ENCODE data around the gene MYO3B.

Gene MYO3B

DNA sequence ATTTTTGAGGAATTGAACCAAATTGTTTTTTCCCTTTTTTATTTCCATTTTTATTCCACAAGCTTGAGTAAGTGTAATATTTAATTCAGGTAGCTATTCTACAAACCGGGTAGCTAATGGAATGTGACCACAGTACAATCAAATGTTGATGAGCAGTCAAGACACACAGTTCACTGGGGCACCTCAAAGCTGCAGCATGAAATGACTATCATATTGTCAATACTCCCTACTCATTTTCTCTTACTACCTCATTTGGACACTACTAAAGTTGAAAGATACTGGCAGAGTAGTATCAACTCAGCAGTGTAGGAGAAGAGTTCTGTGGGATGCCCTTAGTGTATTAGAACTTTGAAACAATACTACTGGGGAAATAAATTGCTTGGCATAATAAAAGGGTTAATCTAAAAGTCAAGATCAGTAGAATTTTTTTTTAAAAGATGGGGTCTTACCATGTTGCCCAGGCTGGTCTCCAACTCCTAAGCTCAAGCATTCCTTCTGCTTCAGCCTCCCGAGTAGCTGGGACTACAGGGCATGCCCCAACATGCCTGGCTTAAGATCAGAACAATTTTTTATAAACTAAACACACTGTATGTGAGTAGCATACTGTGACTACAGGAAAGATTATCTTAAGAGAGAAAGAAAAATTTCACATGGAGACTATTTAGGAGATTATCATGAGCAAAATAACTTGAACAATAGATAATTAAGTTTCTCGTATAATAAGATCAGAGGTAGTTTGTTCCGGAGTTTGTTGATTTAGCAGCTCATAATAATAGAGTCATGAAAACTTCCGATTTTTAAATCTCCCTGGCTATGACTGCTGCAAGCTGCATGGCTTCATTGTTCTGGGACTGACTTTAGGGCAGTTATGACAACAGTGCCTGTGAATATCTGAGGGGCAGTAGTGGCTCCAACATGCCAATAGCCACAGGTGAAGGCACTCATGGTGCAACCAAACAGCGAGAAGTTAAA lies 43.7 kb downstream of the MYO3B start:
- TF ChIP-seq, protein P1, sequence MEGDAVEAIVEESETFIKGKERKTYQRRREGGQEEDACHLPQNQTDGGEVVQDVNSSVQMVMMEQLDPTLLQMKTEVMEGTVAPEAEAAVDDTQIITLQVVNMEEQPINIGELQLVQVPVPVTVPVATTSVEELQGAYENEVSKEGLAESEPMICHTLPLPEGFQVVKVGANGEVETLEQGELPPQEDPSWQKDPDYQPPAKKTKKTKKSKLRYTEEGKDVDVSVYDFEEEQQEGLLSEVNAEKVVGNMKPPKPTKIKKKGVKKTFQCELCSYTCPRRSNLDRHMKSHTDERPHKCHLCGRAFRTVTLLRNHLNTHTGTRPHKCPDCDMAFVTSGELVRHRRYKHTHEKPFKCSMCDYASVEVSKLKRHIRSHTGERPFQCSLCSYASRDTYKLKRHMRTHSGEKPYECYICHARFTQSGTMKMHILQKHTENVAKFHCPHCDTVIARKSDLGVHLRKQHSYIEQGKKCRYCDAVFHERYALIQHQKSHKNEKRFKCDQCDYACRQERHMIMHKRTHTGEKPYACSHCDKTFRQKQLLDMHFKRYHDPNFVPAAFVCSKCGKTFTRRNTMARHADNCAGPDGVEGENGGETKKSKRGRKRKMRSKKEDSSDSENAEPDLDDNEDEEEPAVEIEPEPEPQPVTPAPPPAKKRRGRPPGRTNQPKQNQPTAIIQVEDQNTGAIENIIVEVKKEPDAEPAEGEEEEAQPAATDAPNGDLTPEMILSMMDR (conservative IDR thresholded peaks at IDR 0.05; ENCODE audit: low read depth, low read length) = no peak

DNA sequence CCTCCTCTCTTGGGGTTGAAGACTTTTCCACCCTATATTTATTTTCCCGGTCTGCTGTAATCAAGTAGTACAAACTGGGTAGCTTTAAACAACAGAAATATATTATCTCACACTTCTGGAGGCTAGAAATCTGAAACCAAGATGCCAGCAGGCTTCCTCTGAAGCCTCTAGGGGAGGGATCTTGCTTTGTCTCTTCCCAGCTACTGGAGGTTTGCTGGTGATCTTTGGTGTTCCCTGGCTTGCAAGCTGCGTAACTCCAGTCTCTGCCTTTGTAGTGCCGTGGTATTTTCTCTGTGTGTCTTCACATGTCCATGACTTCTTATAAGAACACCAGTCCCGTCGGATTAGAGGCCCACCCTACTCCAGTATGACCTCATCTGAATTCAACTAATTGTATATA lies 44.4 kb downstream of the MYO3B start:
- TF ChIP-seq, protein P1 (conservative IDR thresholded peaks at IDR 0.05; ENCODE audit: low read depth, low read length) = no peak
- no peak overlapping the region for H3K4me3 ChIP-seq (ENCODE audit: low read length)
- no peak for DNase-seq (ENCODE audit: low read depth)

More for the DNA sequence above, 43.7 kb downstream of the MYO3B start:
- no peak overlapping the region for H3K4me3 ChIP-seq (ENCODE audit: low read length)
- no peak for DNase-seq (ENCODE audit: low read depth)

DNA sequence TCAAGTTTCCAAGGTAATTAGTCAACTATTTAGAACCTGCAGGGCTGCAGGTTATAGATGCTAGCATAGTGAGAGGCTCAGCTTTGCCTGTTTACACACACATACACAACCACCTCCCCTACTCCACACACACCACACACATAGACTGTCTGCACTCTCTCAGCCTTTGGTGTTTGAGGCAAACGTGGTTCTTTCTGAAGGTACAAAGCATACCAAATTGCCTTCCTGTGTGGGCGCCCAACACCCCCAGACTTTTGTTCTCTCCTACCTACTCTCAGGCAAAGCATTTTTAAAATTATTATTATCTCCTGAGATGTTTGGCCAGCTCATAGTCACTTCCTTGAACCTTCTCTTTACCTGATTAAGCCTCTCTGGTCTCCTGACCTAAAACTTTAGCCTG lies 44.9 kb downstream of the MYO3B start:
- DNase-seq (ENCODE audit: low read depth) = no peak
- TF ChIP-seq, protein P1 (conservative IDR thresholded peaks at IDR 0.05; ENCODE audit: low read depth, low read length) = no peak
- H3K4me3 ChIP-seq (ENCODE audit: low read length) = no peak overlapping the region

DNA sequence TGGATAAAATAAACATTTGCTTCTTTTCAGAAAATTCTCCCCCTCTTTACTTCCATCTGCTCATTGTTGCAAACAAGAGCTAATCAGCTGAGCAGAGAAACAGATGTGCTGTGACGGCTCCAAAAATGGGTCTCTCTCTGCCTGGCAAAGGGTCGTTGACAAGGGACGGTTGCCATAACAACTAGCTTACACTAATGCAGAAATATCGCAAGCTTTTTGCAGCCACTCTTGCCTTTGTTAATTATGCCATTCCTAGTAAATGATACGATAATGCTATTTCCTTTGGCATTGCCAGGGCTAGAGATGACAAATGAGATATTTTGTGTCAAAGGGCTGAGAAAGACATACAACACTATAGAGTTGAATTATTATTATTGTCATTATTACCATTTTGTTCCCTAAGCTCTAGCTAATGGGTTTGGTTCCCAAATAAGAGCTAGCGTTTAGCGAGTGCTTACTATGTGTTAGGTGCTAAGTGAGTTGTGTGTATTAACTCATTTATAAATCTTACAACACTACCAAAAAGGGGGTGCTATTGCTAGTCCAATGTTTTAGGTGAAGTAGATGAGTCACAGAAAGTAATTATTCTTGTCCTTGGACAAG lies 46.8 kb downstream of the MYO3B start:
- TF ChIP-seq, protein P1 (conservative IDR thresholded peaks at IDR 0.05; ENCODE audit: low read depth, low read length) = no peak
- no peak for DNase-seq (ENCODE audit: low read depth)
- no peak overlapping the region for H3K4me3 ChIP-seq (ENCODE audit: low read length)

DNA sequence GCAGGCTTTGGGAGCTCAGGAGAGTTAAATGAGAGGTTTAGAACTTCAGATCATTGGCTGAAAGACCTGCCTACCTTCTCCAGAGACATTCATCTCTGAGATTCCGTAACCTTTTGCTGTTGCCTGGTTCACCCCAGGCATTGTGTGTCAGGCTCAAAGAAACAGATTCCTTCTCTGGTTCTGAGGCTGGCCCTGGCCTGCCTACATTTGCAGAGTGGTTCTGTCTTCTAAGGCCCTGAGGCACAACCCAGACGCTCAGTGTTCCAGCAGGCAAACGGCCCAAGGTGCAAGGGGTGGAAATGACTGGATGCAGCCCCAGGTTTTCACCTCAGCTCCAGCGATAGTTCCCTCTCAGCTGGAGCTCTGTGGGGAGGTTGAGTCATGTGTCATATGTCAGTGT lies 48.3 kb downstream of the MYO3B start:
- TF ChIP-seq, protein P1 (conservative IDR thresholded peaks at IDR 0.05; ENCODE audit: low read depth, low read length) = no peak
- H3K4me3 ChIP-seq (ENCODE audit: low read length) = no peak overlapping the region
- no peak for DNase-seq (ENCODE audit: low read depth)

DNA sequence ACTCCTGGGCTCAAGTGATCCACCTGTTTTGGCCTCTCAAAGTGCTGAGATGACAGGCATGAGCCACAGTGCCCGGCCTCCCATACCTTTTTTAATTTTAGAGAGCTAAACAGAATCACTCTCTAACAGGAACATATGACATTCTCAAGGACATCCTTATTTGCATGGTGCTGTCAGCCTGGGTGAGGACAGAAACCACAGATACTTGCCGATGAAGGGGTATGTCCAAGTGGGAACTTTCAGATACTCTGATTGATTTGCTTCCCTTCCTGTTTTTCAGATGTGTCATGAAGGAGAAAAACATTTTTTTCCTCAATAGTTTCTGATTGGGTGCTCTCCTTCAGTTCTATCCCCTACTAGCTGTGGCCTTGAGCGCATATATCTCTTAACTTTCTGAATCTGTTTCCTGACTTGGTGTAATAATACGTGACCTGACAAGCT lies 49.6 kb downstream of the MYO3B start:
- TF ChIP-seq, protein P1 (conservative IDR thresholded peaks at IDR 0.05; ENCODE audit: low read depth, low read length) = no peak
- no peak for DNase-seq (ENCODE audit: low read depth)

More for the DNA sequence above, 49.6 kb downstream of the MYO3B start:
- H3K4me3 ChIP-seq (ENCODE audit: low read length) = no peak overlapping the region

All from retinal pigment epithelial cell (primary cell).